Thyroid gland (tissue), 4 donors: ENCODE measurements around the gene CREBL2. TPM values are rescaled to one million over a fixed set of nuclear protein-coding genes. Genes with fewer than 3 reads are reported as not detected.

ENCODE experiments used
- DNase-seq, 2 donors: peaks; one replicate each; pipeline ENCODE4 v3.0.0-alpha.2; 2019
- H3K27ac ChIP-seq, 3 donors: fragments of 200-600 bp; sonication (generic); 1 replicate in 2 of 3; 2 replicates in 1 of 3; pipeline ENCODE4 v1.5.1; 2016 to 2019; ENCODE audit warnings: mild to moderate bottlenecking in 1 of 3, moderate library complexity in 1 of 3
- H3K27me3 ChIP-seq: fragments of 200-600 bp; sonication (generic); one replicate; pipeline ENCODE4 v1.5.1; 2019
- H3K36me3 ChIP-seq, 2 donors: fragments of 200-600 bp; sonication (generic); one replicate each; pipeline ENCODE4 v1.5.1; 2016 to 2019
- H3K4me1 ChIP-seq, 2 donors: fragments of 200-600 bp; sonication (generic); one replicate each; pipeline ENCODE4 v1.5.1; 2017 to 2019
- H3K4me3 ChIP-seq, 3 donors: fragments of 200-600 bp; sonication (generic); replicated peaks in 1 of 3; 1 replicate in 2 of 3; 2 replicates in 1 of 3; pipeline ENCODE4 v1.5.1; 2016; ENCODE audit warnings: mild to moderate bottlenecking in 1 of 3
- H3K9me3 ChIP-seq: fragments of 200-600 bp; sonication (generic); one replicate; pipeline ENCODE4 v1.5.1; 2017
- POLR2A ChIP-seq, 2 donors: fragments of 450-650 bp; IDR thresholded peaks; one replicate each; pipeline ENCODE4 v1.6.1; 2017; ENCODE audit warnings: antibody characterized with exemption in 2 of 2, mild to moderate bottlenecking in 2 of 2, moderate library complexity in 1 of 2
- WGBS, 2 donors: methylation state at CpG; one replicate each; pipeline ENCODE4 v1.1.5; 2017; 5-methylcytosine and 5-hydroxymethylcytosine counted together
- intact Hi-C: fragments of 100-400 bp; cut with DNase I; formaldehyde crosslinking; loops from one replicate; pipeline ENCODE4 v1.15.1; 2023
- total RNA-seq, 4 donors: library from RNA; depleted of rRNA; stranded (reverse); fragments of >200 nt; gene quantifications; one replicate each; pipeline ENCODE4 v1.2.3, GENCODE V29; 2016
- TF ChIP-seq, protein P1 (sequence below), 6 experiments: fragments of 200-600 bp in 3 of 6; fragments of 450-650 bp in 3 of 6; sonication (generic) in 3 of 6; IDR thresholded peaks; one replicate each; pipeline ENCODE4 v1.5.1; 2016 to 2019; ENCODE audit warnings: antibody characterized with exemption in 6 of 6, mild to moderate bottlenecking in 2 of 6, inconsistent platforms in 1 of 6, moderate library complexity in 1 of 6

The CREBL2 gene
- total RNA-seq, 4 donors from 2014 or later, result 67.8 to 84.3 (median 74.0) TPM

DNA sequence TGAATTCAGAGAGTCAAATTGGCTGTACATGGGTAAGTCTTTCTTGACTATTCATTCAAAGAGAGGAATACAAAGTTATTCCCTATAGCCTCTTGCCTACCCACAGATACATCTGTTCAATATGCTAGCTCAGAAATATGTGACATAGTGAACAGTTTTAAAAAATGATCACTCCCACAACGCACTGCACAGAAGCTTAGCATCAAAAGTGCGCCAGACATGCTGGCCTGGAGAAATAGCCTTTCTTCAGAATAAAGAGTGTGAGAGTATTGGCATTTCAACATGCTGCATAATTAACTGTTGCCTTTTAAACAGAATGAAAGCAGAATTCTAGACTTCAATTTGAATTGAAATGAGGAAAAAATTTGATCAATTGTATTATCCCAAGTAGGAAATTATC is 57.3 kb downstream of the CREBL2 start:
- no peak overlapping the region for H3K27ac ChIP-seq
- H3K4me1 ChIP-seq, result no peaks in the 10 kb centered on the region
- no peaks in the 10 kb centered on the region for H3K36me3 ChIP-seq
- H3K9me3 ChIP-seq, result no peaks in the 10 kb centered on the region
- 95 to 98% methylated on average over 2 of the region's 2 CpGs for WGBS, 2 donors
- TF ChIP-seq, protein P1, sequence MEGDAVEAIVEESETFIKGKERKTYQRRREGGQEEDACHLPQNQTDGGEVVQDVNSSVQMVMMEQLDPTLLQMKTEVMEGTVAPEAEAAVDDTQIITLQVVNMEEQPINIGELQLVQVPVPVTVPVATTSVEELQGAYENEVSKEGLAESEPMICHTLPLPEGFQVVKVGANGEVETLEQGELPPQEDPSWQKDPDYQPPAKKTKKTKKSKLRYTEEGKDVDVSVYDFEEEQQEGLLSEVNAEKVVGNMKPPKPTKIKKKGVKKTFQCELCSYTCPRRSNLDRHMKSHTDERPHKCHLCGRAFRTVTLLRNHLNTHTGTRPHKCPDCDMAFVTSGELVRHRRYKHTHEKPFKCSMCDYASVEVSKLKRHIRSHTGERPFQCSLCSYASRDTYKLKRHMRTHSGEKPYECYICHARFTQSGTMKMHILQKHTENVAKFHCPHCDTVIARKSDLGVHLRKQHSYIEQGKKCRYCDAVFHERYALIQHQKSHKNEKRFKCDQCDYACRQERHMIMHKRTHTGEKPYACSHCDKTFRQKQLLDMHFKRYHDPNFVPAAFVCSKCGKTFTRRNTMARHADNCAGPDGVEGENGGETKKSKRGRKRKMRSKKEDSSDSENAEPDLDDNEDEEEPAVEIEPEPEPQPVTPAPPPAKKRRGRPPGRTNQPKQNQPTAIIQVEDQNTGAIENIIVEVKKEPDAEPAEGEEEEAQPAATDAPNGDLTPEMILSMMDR (IDR thresholded peaks at IDR 0.05), result no peak
- no peak for TF ChIP-seq POLR2A (IDR thresholded peaks at IDR 0.05)
- no peaks in the 10 kb centered on the region for H3K27me3 ChIP-seq
- DNase-seq, result no peak
- intact Hi-C loops, result no loop called here
- H3K4me3 ChIP-seq, result no peak overlapping the region

DNA sequence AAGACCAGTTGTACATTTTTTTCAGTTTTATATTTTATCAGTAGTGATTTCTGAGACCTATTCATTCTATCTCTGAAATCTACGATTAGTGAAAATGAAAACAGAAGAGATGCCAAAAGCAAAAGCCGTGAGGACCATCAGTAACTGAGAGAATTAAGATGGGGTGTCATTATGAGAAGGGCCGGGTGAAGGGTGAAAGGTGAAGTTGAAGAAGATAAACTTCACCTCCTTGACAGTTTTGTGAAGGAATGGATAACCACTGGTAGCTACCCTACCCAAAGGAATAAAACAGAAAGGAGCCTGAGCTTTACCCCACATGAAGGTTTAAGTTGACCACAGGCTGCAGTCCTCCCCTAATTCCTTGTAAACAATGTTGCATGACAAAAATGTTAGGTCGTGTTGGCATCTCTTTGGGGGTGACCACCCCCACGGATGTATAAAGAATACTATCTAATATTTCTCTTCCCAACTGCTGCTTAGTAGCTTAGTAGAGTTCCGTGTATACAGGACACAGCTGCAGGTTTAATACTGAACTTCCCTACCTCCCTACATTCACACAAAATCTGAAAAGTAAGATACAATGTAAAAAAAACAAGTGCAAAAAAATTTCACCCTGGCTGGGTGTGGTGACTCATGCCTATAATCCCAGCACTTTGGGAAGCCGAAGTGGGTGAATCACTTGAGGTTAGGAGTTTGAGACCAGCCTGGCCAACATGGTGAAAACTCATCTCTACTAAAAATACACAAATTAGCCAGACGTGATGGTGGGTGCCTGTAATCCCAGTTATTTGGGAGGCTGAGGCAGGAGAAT is 60.4 kb downstream of the CREBL2 start:
- TF ChIP-seq POLR2A (IDR thresholded peaks at IDR 0.05), result no peak
- TF ChIP-seq, protein P1 (IDR thresholded peaks at IDR 0.05), result no peak
- intact Hi-C loops, result no loop called here
- Histone ChIP-seq H3K36me3 (no peaks in the 10 kb centered on the region), H3K9me3 (no peaks in the 10 kb centered on the region), H3K27me3 (no peaks in the 10 kb centered on the region), H3K27ac (no peak overlapping the region), H3K4me1 (no peaks in the 10 kb centered on the region), H3K4me3 (no peak overlapping the region)
- 77 to 81% methylated on average over 8 of the region's 8 CpGs for WGBS, 2 donors
- no peak for DNase-seq

DNA sequence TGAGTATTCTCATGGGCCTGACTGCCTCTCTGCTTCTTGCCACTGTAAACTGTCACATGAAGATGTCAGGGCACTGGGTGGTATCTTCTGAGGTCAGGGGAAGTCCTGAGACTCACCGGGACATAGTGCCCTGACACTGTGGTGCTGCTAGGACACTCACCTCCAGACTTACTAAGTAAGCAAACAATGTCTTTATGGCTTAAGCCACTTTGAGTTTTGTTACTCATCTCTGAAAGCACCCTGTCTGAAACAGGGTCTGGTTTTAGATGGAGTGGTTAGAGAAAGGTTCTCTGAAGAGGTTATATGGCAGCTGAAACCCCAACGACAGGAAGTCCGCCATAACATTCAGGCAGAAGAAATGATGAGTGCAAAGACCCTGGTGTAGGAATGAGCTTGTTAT is 61.6 kb downstream of the CREBL2 start:
- TF ChIP-seq, protein P1 (IDR thresholded peaks at IDR 0.05), result no peak
- TF ChIP-seq POLR2A (IDR thresholded peaks at IDR 0.05), result no peak
- H3K4me3 ChIP-seq, result no peak overlapping the region

DNA sequence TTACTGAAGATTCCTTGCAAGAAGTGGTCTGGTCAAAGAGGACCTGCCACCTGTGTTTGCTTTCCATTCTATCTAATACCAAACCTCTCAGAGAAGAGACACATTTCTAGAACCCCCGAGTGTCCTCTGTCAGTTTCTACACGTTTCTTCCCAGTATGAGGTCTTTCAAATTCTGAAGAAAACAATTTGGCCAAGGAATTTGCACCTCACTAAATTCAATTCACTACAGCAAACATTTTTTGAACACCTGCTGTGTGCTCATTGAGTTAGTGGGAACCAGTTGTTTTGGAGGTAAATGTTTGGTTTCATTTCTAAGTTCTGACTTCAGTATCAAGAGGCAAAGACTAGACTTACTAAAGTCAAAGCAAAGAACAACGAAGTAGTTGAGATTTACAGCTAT is 64.9 kb downstream of the CREBL2 start:
- H3K4me3 ChIP-seq, result no peak overlapping the region
- no peak for DNase-seq
- no peak overlapping the region for H3K27ac ChIP-seq
- no peaks in the 10 kb centered on the region for H3K4me1 ChIP-seq
- intact Hi-C loops, result no loop called here
- 29 to 35% methylated on average over 3 of the region's 3 CpGs for WGBS, 2 donors
- no peak for TF ChIP-seq POLR2A (IDR thresholded peaks at IDR 0.05)
- TF ChIP-seq, protein P1 (IDR thresholded peaks at IDR 0.05), result no peak
- no peaks in the 10 kb centered on the region for H3K27me3 ChIP-seq
- no peaks in the 10 kb centered on the region for H3K36me3 ChIP-seq
- no peaks in the 10 kb centered on the region for H3K9me3 ChIP-seq

More for the DNA sequence above, 61.6 kb downstream of the CREBL2 start:
- DNase-seq, result no peak
- no peaks in the 10 kb centered on the region for H3K4me1 ChIP-seq
- H3K27ac ChIP-seq, result no peak overlapping the region
- no peaks in the 10 kb centered on the region for H3K27me3 ChIP-seq
- H3K9me3 ChIP-seq, result no peaks in the 10 kb centered on the region
- H3K36me3 ChIP-seq, result no peaks in the 10 kb centered on the region
- WGBS, 2 donors, result 85 to 90% methylated on average over 3 of the region's 3 CpGs
- intact Hi-C loops, result no loop called here

DNA sequence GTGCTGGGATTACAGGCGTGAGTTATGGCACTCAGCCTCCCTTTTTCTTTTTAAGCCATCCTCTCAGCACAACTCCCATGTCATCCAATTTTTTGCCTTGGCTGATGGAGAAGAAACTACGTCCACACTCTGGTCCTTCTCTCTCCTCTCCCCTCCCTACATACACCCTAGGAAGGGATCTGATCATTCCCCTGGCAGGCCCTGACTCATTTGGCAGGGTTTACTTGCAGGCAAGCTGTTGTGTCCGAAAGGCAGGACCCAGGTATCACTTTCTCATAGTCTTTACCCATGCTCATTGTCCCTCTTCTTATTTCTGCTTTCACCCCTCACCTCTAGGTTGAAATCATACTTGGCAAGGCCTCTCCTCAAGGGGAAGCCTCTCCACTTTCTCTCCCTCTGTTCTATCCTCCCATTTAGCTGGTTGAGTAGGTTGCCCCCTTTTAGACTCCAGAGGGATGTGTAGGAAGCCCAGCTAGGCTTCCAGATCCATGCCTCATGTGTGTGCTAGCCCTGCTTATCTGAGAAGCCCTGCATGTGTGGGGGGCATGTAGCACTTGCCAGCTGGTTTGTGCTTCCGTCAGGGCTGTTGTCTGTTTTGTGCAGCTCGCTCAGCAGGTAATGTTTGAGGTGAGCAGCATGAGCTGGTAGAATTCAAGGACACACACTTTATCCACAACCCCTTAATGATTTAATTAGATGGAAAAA is 69.5 kb downstream of the CREBL2 start:
- intact Hi-C loops, result no loop called here
- no peak for TF ChIP-seq POLR2A (IDR thresholded peaks at IDR 0.05)
- TF ChIP-seq, protein P1 (IDR thresholded peaks at IDR 0.05), result no peak
- H3K27me3 ChIP-seq, result no peaks in the 10 kb centered on the region

More for the DNA sequence above, 69.5 kb downstream of the CREBL2 start:
- H3K9me3 ChIP-seq, result no peaks in the 10 kb centered on the region
- no peak overlapping the region for H3K4me3 ChIP-seq
- no peaks in the 10 kb centered on the region for H3K4me1 ChIP-seq
- 94 to 95% methylated on average over 5 of the region's 5 CpGs for WGBS, 2 donors
- DNase-seq, result no peak
- no peak overlapping the region for H3K27ac ChIP-seq
- no peaks in the 10 kb centered on the region for H3K36me3 ChIP-seq
